SW 1271 (cell line): ENCODE results near the gene ITGB2.

Experiments used
- DNase-seq, 2 experiments: peaks; one replicate each; lab custom pipeline; 2025; lab: John Stamatoyannopoulos, UW

Gene ITGB2

GRCh38 chr21:44846485-44847260, 74.0 kb downstream of the ITGB2 start:
- no peak for DNase-seq

GRCh38 chr21:44846224-44846484, 74.5 kb downstream of the ITGB2 start:
- DNase-seq: no peak

GRCh38 chr21:44845418-44846223, 75.1 kb downstream of the ITGB2 start:
- peak; percentile 29 to 62 for DNase-seq

- DNase-seq: no peak
These were observed 76.4 kb downstream of the ITGB2 start for GRCh38 chr21:44844256-44844655.

- DNase-seq: no peak
These were observed 77.8 kb downstream of the ITGB2 start for GRCh38 chr21:44842721-44843445.

- no peak for DNase-seq
These were observed 78.6 kb downstream of the ITGB2 start for GRCh38 chr21:44842087-44842486.

GRCh38 chr21:44840771-44841170, 79.9 kb downstream of the ITGB2 start:
- no peak for DNase-seq

GRCh38 chr21:44838951-44839350, 81.7 kb downstream of the ITGB2 start:
- no peak for DNase-seq

- DNase-seq: no peak
These were observed 82.4 kb downstream of the ITGB2 start for GRCh38 chr21:44838039-44838895.

GRCh38 chr21:44837537-44837936, 83.2 kb downstream of the ITGB2 start:
- no peak for DNase-seq

- no peak for DNase-seq
These were observed 83.8 kb downstream of the ITGB2 start for GRCh38 chr21:44836666-44837471.

GRCh38 chr21:44836349-44836665, 84.4 kb downstream of the ITGB2 start:
- DNase-seq: no peak
